Fibroblast of lung (primary cell): ENCODE data around the gene DDN. TPM values are rescaled to one million over a fixed set of nuclear protein-coding genes. Genes with fewer than 3 reads are reported as not detected.

Source experiments
- DNase-seq, 2 donors: peaks; one replicate each; pipeline versions ENCODE4 v3.0.0 to v3.0.0-alpha.2; 2010; ENCODE audit warnings: low read depth in 2 of 2
- H2AFZ ChIP-seq: 2 replicates; pipeline ENCODE4 v1.5.1; 2012; ENCODE audit warnings: low read length, control low read depth, inconsistent platforms
- H3K27ac ChIP-seq: 2 replicates; pipeline ENCODE4 v1.5.1; 2011; ENCODE audit warnings: low read length, control low read depth; ENCODE audit not compliant: insufficient read depth
- H3K27me3 ChIP-seq: 2 replicates; pipeline ENCODE4 v1.5.1; 2011; ENCODE audit warnings: mild to moderate bottlenecking, low read length; ENCODE audit not compliant: control insufficient read depth, insufficient read depth
- H3K36me3 ChIP-seq: 2 replicates; pipeline ENCODE4 v1.5.1; 2011; ENCODE audit warnings: low read length; ENCODE audit not compliant: control insufficient read depth, insufficient read depth
- H3K4me1 ChIP-seq: 2 replicates; pipeline ENCODE4 v1.5.1; 2011; ENCODE audit warnings: low read length; ENCODE audit not compliant: control insufficient read depth, insufficient read depth; ENCODE audit errors: extremely low read depth
- H3K4me2 ChIP-seq: 2 replicates; pipeline ENCODE4 v1.5.1; 2011; ENCODE audit warnings: low read length, control low read depth; ENCODE audit not compliant: insufficient read depth; ENCODE audit errors: extremely low read depth
- H3K4me3 ChIP-seq, 4 experiments: fragments of 200-600 bp in 1 of 4; sonication (generic) in 1 of 4; replicated peaks in 1 of 4; 2 replicates each; pipeline ENCODE4 v1.5.1; 2011 to 2016; ENCODE audit warnings: low read length in 4 of 4, low read depth in 3 of 4, mild to moderate bottlenecking in 3 of 4, control low read depth in 2 of 4, inconsistent platforms in 1 of 4, mixed read lengths in 1 of 4; ENCODE audit not compliant: insufficient read depth in 1 of 4; ENCODE audit errors: control extremely low read depth in 1 of 4
- H3K79me2 ChIP-seq: 2 replicates; pipeline ENCODE4 v1.5.1; 2012; ENCODE audit warnings: mild to moderate bottlenecking, low read length, inconsistent platforms; ENCODE audit not compliant: control insufficient read depth, insufficient read depth
- H3K9ac ChIP-seq: 2 replicates; pipeline ENCODE4 v1.5.1; 2011; ENCODE audit warnings: mild to moderate bottlenecking, low read length, control low read depth; ENCODE audit not compliant: insufficient read depth
- H3K9me3 ChIP-seq: 2 replicates; pipeline ENCODE4 v1.5.1; 2012; ENCODE audit warnings: low read depth, low read length; ENCODE audit not compliant: control insufficient read depth, insufficient read depth
- H4K20me1 ChIP-seq: 2 replicates; pipeline ENCODE4 v1.5.1; 2011; ENCODE audit warnings: low read length; ENCODE audit not compliant: control insufficient read depth, insufficient read depth; ENCODE audit errors: extremely low read depth
- CTCF ChIP-seq, 2 donors: IDR thresholded peaks in 1 of 2; conservative IDR thresholded peaks in 1 of 2; 1 replicate in 1 of 2; 2 replicates in 1 of 2; pipeline ENCODE4 v1.5.1; 2011 to 2012; ENCODE audit warnings: low read length in 2 of 2, control low read depth in 1 of 2, inconsistent platforms in 1 of 2, low read depth in 1 of 2, mild to moderate bottlenecking in 1 of 2
- EZH2 ChIP-seq: IDR thresholded peaks from 2 replicates; pipeline ENCODE4 v1.5.1; 2012; ENCODE audit warnings: low read length, control low read depth, mild to moderate bottlenecking; ENCODE audit errors: missing control alignments
- polyA minus RNA-seq: library from RNA; depleted of rRNA, polyadenylated mRNA; stranded (reverse); fragments of >200 nt; gene quantifications from 2 replicates; pipeline ENCODE4 v1.2.3, GENCODE V29; 2011; ENCODE audit warnings: low replicate concordance
- polyA plus RNA-seq, 2 donors: library from polyadenylated mRNA; depleted of rRNA in 1 of 2; stranded (reverse) in 1 of 2; unstranded in 1 of 2; fragments of >200 nt; gene quantifications; 2 replicates each; pipeline ENCODE4 v1.2.1, GENCODE V29; 2011 to 2012; ENCODE audit warnings: missing spikeins in 1 of 2
- total RNA-seq: library from RNA; depleted of rRNA; stranded (reverse); fragments of >200 nt; gene quantifications from 2 replicates; pipeline ENCODE4 v1.2.1, GENCODE V29; 2014

DDN gene
- under 0.01 TPM in 2 replicates for total RNA-seq
- polyA plus RNA-seq, result 0.05 and 0.09 TPM in 2 replicates
- polyA plus RNA-seq (2012), result 0.07 TPM in 2 replicates
- polyA minus RNA-seq, result 0.33 TPM in 1 of 2 replicates, not detected in the other

DNA sequence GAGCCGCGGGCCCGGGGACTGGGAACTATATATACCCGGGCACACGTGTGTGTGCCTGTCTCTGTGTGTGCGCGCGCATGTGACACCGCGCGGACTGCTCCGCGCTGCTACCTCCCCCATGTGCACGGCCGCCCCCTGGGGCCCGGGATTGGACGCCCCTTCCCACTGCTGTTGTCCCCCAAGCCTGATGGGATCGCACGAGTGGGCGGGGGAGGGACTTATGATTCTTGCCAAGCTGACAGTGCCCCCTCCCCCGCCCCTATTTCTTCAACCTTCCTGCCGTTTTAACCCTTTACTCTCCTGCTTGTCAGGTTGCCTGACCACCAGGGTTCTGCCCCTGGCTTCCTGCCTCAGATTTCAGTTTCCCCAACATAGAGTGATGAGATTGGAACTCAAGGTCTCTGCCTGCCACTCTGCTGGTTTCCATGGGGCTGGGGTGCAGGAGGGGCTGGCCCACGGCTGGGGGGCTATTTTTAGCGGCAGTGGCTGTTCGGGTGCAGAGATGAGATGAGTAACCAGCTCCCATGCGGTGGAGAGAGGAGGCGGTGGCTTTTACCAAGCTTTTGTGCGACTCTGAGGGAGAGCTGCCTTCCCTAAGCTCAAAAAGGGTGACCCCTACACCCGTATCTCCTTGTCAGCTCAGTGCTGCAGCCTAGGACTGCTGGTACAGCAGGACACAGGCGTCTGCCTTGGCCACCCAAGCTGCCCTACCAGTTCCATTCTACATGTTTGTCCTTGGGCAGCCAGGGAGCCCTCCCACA lies at the start of gene DDN:
Gene DDN (minus strand): TSS at position 5 of the 761 bp plus-strand sequence. CDS start 88 bp downstream, outside the sequence.
- Histone ChIP-seq H3K9ac (no peak within 1 kb of the TSS), H3K79me2 (no peaks in the 10 kb centered on the region), H4K20me1 (no peaks in the 10 kb centered on the region), H2AFZ (no peak within 1 kb of the TSS), H3K36me3 (peaks cover 12% of the 10 kb centered on the region), H3K27ac (no peak within 1 kb of the TSS), H3K9me3 (no peaks in the 10 kb centered on the region), H3K4me1 (peaks cover 14% of the 10 kb centered on the region), H3K27me3 (peaks cover 11% of the 10 kb centered on the region), H3K4me2 (peak within 1 kb of the TSS; percentile 75), H3K4me3 (peak within 1 kb of the TSS; percentile 6 to 47 (median 20))
- TF ChIP-seq EZH2, result no peak
- no peak for TF ChIP-seq CTCF (conservative IDR thresholded peaks at IDR 0.05 in 1 of 2, IDR thresholded peaks at IDR 0.05 in 1 of 2; ENCODE audit: low read depth in 1 of 2, low read length in 2 of 2)
- DNase-seq, result peak; percentile 17 to 52

- Histone ChIP-seq H3K79me2 (peaks cover 10% of the 10 kb centered on the region), H2AFZ (no peak overlapping the region), H3K36me3 (peaks cover 60% of the 10 kb centered on the region), H3K9me3 (no peaks in the 10 kb centered on the region), H3K27me3 (no peaks in the 10 kb centered on the region), H3K4me3 (no peak overlapping the region), H3K4me2 (no peak overlapping the region), H3K9ac (no peak overlapping the region), H3K27ac (no peak overlapping the region), H4K20me1 (peaks cover 3% of the 10 kb centered on the region), H3K4me1 (peaks cover 3% of the 10 kb centered on the region)
- DNase-seq, result no peak
- TF ChIP-seq EZH2 (no peak), CTCF (conservative IDR thresholded peaks at IDR 0.05 in 1 of 2, IDR thresholded peaks at IDR 0.05 in 1 of 2; ENCODE audit: low read depth in 1 of 2, low read length in 2 of 2) (no peak)
Observed at GRCh38 chr12:49048953-49049352, 49.8 kb upstream of the DDN start.

- DNase-seq, result no peak
- Histone ChIP-seq H3K4me1 (peaks cover 3% of the 10 kb centered on the region), H2AFZ (no peak overlapping the region), H3K79me2 (no peaks in the 10 kb centered on the region), H3K9ac (no peak overlapping the region), H3K9me3 (no peaks in the 10 kb centered on the region), H3K4me2 (no peak overlapping the region), H4K20me1 (no peaks in the 10 kb centered on the region), H3K27me3 (no peaks in the 10 kb centered on the region), H3K36me3 (peaks cover 66% of the 10 kb centered on the region), H3K4me3 (no peak overlapping the region), H3K27ac (no peak overlapping the region)
- TF ChIP-seq EZH2 (no peak), CTCF (conservative IDR thresholded peaks at IDR 0.05 in 1 of 2, IDR thresholded peaks at IDR 0.05 in 1 of 2; ENCODE audit: low read depth in 1 of 2, low read length in 2 of 2) (no peak)
Observed at GRCh38 chr12:49046129-49046895, 47.1 kb upstream of the DDN start.
